Activated CD4-positive, alpha-beta T cell treated with anti-CD3 and anti-CD28 coated beads, Interleukin-2, amount 50 U/mL, for 1 hour (primary cell): ENCODE results near the gene SLC7A6.

Source experiments
- DNase-seq: peaks from one replicate; pipeline ENCODE4 v3.0.0-alpha.2; 2020

SLC7A6 gene

GRCh38 chr16:68310774-68311511 is 46.6 kb downstream of the SLC7A6 start, which contains the start of the genes PRMT7 and SLC7A6OS:
Gene PRMT7, plus strand, starts transcription at chr16:68311019. Its CDS starts 4,961 bp downstream, at chr16:68315980.
Gene SLC7A6OS, minus strand, starts transcription at chr16:68310946. Its CDS starts 20 bp downstream, at chr16:68310926.
- peak; percentile 89 for DNase-seq

- no peak for DNase-seq
Measured at GRCh38 chr16:68313116-68313515, 48.8 kb downstream of the SLC7A6 start.

DNA sequence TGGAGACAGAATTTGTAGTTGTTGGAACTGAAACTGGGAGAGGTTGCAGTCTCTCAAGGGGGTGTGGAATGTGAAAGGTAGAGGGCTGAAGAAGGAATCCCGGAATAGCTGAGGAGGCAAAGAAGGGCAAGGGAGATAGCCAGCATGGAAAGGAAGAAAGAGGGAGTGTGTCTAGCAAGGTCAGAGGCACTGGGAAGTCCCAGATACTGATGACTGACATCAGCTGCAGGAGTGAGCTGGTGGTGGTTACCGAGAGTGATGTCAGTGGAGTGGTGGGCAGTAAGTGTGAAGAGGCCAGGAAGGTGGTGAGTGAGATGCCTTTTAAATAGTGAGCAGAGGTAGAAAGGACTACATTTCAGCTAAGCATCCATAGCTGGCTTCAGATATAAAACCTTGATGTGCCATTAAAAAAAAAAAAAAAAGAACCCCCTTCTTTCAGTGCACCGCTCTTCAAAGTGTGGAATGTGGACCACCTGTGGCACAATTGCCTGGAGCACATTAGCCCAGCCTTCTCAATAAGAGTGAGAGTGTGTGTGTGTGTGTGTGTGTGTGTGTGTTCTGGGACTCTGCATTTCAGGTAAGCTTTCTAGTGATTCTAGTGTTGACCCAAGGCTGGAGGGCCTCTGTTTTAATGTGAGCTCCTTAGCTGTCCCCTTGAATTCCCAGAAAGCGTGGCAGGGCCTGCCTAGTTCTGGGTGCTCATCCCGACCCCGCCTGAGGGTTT is 55.0 kb downstream of the SLC7A6 start:
- no peak for DNase-seq

DNA sequence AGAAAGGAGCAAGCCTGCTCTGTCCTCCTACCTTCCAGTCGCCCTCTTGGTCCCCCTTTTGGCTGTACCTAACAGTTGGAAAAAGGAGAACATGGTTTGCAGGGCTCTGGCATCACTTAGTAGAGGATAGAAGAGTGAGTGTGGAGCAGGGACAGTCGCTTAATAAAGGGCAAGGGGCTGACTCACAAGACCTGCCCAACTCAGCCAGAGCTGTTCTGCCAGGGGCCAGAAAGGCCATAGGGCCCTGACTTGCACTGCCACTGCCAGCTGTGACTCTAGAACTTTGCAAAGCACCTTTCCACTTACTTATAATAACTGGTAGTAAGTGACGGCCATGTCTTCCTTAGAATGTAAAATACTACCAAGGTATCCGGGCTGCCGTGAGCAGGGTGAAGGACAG is 60.0 kb downstream of the SLC7A6 start:
- no peak for DNase-seq

DNA sequence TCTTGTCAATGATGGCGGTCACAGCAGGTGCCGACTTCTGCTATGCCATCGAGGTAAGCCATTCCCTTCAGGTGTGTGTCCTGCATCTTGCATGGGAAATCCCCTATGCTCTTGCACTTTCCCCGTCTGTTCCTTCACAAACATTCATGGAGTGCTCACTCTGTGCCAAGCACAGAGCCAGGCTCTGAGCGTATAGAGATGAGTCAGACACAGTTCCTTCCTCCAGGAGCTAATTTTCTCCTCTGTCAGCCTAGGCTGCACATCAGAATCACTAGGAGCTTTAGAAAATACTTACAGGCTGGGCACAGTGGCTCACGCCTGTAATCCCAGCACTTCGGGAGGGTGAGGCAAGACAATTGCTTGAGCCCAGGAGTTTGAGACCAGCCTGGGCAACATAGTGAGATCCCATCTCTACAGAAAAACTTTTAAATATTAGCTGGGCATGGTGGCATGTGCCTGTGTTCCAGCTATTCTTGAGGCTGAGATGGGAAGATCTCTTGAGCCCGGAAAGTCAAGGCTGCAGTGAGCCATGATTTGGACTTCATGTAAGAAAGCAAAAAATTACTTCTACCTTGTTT is 60.5 kb downstream of the SLC7A6 start:
- no peak for DNase-seq

- DNase-seq = peak; percentile 76
Measured at GRCh38 chr16:68328151-68328859, 64.0 kb downstream of the SLC7A6 start.

- no peak for DNase-seq
Measured at GRCh38 chr16:68328860-68329390, 64.6 kb downstream of the SLC7A6 start.

DNA sequence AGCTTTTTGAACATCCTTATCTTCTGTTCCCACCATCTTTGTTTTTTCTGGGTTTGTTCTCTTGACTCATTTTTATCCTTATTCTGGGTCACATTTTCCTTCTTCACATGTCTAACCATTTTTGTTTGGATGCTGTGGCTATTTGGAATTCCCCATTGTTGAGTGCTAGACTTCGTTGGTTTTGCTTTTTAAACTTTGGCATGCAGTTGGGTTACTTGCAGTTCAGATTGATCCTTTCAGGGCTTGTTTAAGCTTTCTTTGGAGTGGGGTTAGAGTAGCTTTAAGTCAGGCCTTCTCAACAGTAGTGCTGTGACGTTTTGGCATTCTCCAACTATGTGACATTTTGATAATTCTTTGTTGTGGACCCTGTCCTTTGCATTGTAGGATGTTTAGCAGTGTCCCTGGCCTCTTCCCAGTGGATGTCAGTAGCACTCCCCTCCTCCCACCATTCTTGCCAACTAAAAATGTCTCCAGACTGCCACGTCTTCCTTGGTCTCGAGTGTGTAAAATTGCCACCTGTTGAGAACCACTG is 67.6 kb downstream of the SLC7A6 start:
- DNase-seq = no peak

- no peak for DNase-seq
Measured at GRCh38 chr16:68332411-68333121, 68.2 kb downstream of the SLC7A6 start.

- DNase-seq = no peak
Measured at GRCh38 chr16:68335175-68335574, 70.8 kb downstream of the SLC7A6 start.

GRCh38 chr16:68338326-68339119 is 74.2 kb downstream of the SLC7A6 start:
- no peak for DNase-seq

- DNase-seq = no peak
Measured at GRCh38 chr16:68339214-68339613, 74.9 kb downstream of the SLC7A6 start.

GRCh38 chr16:68342620-68343019 is 78.3 kb downstream of the SLC7A6 start:
- no peak for DNase-seq

DNA sequence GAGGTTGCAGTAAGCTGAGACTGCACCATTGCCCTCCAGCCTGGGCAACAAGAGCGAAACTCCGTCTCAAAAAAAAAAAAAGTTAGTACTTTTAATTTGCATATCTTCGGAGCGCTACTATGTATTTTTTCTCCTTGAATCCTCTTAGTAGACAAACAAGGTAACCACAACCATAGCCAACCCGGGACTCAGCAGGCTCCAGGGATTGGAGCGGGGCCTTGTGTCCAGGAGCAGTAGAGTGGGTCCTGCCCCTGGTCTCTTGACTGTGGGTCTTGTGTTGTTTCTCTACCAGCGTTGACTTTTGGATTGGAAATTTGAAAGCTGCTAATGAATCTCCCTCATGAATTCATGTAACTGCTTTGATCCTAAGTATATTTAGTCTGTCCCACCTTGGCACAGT is 78.8 kb downstream of the SLC7A6 start:
- no peak for DNase-seq

- no peak for DNase-seq
Measured at GRCh38 chr16:68344252-68344651, 79.9 kb downstream of the SLC7A6 start.

DNA sequence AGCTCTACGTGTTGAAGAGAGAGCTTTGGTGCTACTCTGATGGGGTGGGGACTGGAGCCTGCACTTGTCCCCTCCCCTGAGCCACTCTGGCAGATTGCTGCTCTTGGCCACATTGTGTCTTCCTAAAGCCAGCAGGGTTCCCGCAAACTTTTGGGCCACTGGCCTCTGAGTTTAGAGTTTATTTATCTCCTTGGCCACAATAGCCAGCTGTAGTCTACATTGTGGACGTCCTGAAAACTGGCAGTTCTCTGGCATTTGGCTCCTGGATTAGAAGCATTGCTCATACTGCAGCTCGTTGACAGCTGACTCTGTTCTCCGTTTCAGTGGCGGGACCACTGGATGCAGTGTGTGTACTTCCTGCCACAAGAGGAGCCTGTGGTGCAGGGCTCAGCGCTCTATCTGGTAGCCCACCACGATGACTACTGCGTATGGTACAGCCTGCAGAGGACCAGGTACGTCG is 81.1 kb downstream of the SLC7A6 start:
- DNase-seq = no peak

- no peak for DNase-seq
Measured at GRCh38 chr16:68345958-68346635, 81.8 kb downstream of the SLC7A6 start.

GRCh38 chr16:68346892-68347480 is 82.7 kb downstream of the SLC7A6 start:
- DNase-seq = no peak

GRCh38 chr16:68347605-68348004 is 83.3 kb downstream of the SLC7A6 start:
- DNase-seq = no peak
